HG03571 (cell line): Measurements from ENCODE around the gene LYPD8.

Experiments used
- ATAC-seq: cut with Tn5 transposase; IDR thresholded peaks from one replicate; pipeline ENCODE4 v1.9.1; 2021; ENCODE audit not compliant: unreplicated experiment

LYPD8 gene

DNA sequence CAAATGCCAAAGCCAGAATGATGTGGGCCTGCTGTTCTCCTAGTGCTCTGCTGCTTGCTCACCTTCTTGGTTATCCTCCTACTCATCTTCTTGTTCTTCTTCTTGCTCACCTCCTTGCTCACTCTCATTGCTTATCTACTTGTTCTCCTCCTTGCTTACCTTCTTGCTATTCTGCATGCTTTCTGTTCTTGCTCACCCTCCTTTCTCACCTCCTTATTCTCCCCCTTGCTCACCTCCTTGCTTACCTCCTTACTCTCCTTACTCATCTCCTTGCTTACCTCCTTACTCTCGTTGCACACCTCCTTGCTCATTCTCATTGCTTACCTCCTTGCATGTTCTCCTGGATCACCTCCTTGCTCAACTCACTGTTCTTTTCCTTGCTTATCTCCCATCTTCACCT, 52.8 kb downstream of the LYPD8 start, which contains the start of gene OR14I1:
OR14I1 (minus strand) TSS at position 53 of the 400 bp plus-strand sequence.
- no peak for ATAC-seq

DNA sequence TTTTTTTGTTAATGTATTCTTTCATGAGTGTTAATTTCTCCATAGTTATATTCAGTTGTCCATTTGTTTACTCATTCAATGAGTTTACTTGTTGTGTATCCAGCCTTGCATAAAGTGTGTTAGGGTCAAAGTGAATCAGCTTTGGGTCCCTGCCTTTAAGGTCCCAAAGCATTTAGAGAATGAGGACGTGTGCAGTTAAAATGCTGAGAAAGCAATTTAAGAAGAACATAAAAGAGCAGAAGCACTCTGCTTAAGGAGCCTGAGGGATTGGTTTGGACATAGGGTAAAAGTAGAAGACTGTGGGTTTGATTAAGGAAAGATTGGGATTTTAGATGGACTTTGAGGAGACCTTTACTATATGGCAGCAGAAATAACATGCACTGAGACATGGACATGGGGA, 56.5 kb downstream of the LYPD8 start:
- ATAC-seq, result no peak

DNA sequence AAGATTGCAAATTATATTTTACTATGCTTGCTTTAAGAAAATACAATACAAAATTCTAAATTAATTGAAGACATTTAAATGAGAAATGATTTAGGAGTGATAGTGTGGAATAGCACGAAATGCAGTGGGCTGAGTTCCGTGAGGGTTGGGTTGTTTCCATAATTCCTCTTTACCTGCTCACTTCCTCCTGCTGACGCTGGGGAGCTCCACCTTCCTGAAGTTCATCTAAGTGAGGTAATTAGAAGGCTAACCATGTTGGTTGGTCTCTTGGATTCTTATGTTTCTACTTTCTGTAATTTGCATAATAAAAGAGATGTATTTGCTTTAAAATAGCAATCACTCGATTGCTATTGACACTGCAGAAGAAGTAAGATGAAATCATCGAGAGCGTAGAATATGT, 57.7 kb downstream of the LYPD8 start:
- ATAC-seq, result no peak

DNA sequence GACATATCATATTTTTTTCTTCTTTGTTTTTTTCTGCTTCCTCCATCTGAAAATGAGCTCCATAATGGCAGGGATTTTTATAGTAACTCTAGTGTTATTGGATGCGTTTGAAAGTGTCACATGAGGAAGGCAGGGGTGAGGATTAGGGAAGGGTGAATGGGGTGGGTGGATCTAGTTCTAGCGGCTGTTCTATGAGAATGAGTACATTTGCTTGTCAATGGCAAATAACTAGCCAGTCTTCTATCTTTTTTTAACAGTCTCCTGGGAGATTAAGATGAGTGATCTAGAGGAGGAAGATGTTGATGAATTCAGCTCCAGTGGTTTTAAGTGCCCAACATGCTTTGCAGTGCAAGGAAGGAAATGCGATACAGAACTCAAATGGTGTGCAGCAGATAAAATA, 58.8 kb downstream of the LYPD8 start:
- no peak for ATAC-seq

DNA sequence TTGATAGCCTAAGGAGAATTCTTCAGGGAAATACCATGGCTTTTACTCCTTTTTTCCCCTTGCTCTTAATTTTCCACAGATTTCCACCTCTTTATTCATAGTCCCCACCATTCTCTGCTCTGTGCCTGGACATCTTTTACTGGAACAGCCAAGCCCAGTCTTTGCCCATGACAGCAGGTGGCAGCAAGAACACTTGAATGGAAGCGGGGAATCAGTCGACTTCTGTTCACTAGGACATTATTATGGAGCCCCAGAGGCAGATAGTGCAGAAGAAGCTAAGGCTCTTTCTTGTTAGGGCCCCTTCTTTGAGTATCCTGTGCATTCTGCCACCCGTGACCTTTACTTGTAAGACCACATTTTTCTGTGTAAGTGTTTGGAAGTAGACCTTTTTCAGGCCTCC, 59.3 kb downstream of the LYPD8 start:
- ATAC-seq, result no peak

DNA sequence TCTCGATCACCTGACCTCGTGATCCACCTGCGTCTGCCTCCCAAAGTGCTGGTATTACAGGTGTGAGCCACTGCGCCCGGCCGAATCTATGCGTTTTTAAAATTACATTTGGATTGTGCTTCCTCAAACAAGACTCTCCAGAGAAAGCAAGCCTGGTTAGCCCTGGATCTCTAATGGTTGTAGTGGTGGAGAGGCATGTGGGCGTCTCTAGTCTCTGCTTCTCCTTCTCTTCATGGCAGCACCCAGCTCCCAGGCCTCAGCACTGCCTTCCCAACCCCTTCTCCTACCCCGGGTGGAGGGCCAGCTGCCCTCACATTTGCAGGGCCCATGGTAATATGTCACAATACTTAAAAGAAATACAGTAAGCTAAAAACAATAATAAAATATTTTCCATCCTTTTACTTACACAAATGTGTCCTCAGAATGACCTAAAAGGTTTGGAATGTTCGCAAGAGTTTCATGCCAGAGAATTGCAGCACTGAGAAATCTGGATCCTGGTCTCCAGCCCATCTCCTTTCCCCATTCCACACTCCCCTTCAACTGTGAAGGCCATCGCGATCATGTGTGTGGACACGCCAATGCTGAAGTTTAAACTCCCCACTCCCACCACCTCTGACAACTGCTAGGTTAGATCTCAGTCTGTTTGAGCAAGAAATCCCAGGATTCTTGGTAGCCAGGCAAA, 60.0 kb downstream of the LYPD8 start:
- ATAC-seq, result no peak

DNA sequence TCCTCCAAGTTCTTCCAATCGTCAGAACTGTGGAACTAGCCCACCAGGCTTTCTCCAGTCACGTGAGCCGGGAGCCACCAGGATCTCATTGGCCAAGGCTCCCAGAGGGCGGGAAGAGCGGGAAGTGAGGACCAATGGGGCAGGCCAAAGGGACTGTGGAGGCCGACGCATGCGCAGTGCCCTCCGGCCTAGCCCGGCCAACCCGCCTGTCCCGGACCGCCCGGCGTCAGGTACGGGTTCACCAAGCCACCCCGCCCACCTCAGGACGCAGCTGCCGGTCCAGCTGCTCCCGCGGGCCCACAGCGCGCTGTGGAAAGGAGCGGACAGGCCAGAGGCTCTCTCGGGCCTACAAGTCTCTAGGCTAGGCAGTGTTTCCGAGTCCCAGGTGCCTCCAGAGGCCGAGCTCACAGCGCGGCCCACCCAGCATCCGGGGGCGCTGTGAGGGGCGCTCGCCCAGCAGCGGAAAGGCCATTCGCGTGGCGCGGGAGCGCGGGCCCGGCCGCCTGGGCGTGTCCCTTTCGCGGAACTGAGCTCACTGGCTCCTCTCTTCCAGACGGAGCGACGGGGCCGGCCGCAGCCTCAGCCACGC, 63.9 kb downstream of the LYPD8 start:
- no peak for ATAC-seq
